Trophoblast cell (in vitro differentiated cells and primary cell): Measurements from ENCODE around the gene FOCAD.

ENCODE experiments used
- DNase-seq, 2 donors: peaks; one replicate each; pipeline ENCODE4 v3.0.0-alpha.2; 2016
- H2AFZ ChIP-seq: 2 replicates; pipeline ENCODE4 v1.6.1; 2013; ENCODE audit warnings: low read length, moderate library complexity, mild to moderate bottlenecking; ENCODE audit not compliant: insufficient read depth, poor library complexity
- H2AK5ac ChIP-seq: 2 replicates; pipeline ENCODE4 v1.6.1; 2013; ENCODE audit warnings: mild to moderate bottlenecking, low read length
- H2BK120ac ChIP-seq: 2 replicates; pipeline ENCODE4 v1.6.1; 2013; ENCODE audit warnings: low read length, mild to moderate bottlenecking, moderate library complexity; ENCODE audit not compliant: insufficient read depth, poor library complexity
- H2BK12ac ChIP-seq: 2 replicates; pipeline ENCODE4 v1.6.1; 2013; ENCODE audit warnings: mild to moderate bottlenecking, low read length, moderate library complexity
- H2BK5ac ChIP-seq: 2 replicates; pipeline ENCODE4 v1.6.1; 2013; ENCODE audit warnings: low read length, low read depth, moderate library complexity, mild to moderate bottlenecking; ENCODE audit not compliant: poor library complexity
- H3K14ac ChIP-seq: 2 replicates; pipeline ENCODE4 v1.6.1; 2013; ENCODE audit warnings: mild to moderate bottlenecking, low read length
- H3K18ac ChIP-seq: 2 replicates; pipeline ENCODE4 v1.6.1; 2013; ENCODE audit warnings: mild to moderate bottlenecking, low read length
- H3K23ac ChIP-seq: 2 replicates; pipeline ENCODE4 v1.6.1; 2013; ENCODE audit warnings: low read length
- H3K27ac ChIP-seq: 2 replicates; pipeline ENCODE4 v1.5.1; 2013; ENCODE audit warnings: low read depth, mild to moderate bottlenecking, inconsistent platforms, low read length, moderate library complexity
- H3K27me3 ChIP-seq: 2 replicates; pipeline ENCODE4 v1.6.1; 2013; ENCODE audit warnings: inconsistent platforms, mild to moderate bottlenecking, low read length, moderate library complexity; ENCODE audit not compliant: insufficient read depth
- H3K36me3 ChIP-seq, 2 experiments: 1 replicate in 1 of 2; 2 replicates in 1 of 2; pipeline ENCODE4 v1.6.1; 2013; ENCODE audit warnings: low read length in 2 of 2, mild to moderate bottlenecking in 2 of 2, moderate library complexity in 1 of 2; ENCODE audit not compliant: insufficient read depth in 2 of 2, control insufficient read depth in 1 of 2
- H3K4ac ChIP-seq: 2 replicates; pipeline ENCODE4 v1.6.1; 2013; ENCODE audit warnings: low read depth, mild to moderate bottlenecking, low read length, moderate library complexity
- H3K4me1 ChIP-seq, 2 experiments: 1 replicate in 1 of 2; 2 replicates in 1 of 2; pipeline ENCODE4 v1.6.1; 2013; ENCODE audit warnings: low read length in 2 of 2, mild to moderate bottlenecking in 2 of 2, moderate library complexity in 1 of 2; ENCODE audit not compliant: insufficient read depth in 2 of 2, control insufficient read depth in 1 of 2
- H3K4me2 ChIP-seq: 2 replicates; pipeline ENCODE4 v1.6.1; 2013; ENCODE audit warnings: inconsistent platforms, mild to moderate bottlenecking, low read length, moderate library complexity
- H3K4me3 ChIP-seq: 2 replicates; pipeline ENCODE4 v1.5.1; 2013; ENCODE audit warnings: mild to moderate bottlenecking, low read depth, low read length, inconsistent platforms
- H3K79me1 ChIP-seq: one replicate; pipeline ENCODE4 v1.6.1; 2013; ENCODE audit warnings: low read length
- H3K79me2 ChIP-seq: 2 replicates; pipeline ENCODE4 v1.6.1; 2013; ENCODE audit warnings: low read length, mild to moderate bottlenecking; ENCODE audit not compliant: control insufficient read depth, insufficient read depth, poor library complexity
- H3K9ac ChIP-seq: 2 replicates; pipeline ENCODE4 v1.6.1; 2013; ENCODE audit warnings: mild to moderate bottlenecking, low read length
- H3K9me3 ChIP-seq: 2 replicates; pipeline ENCODE4 v1.6.1; 2013; ENCODE audit warnings: low read depth, mild to moderate bottlenecking, control low read depth, inconsistent platforms, low read length; ENCODE audit not compliant: insufficient read depth
- H4K12ac ChIP-seq: 2 replicates; pipeline ENCODE4 v1.6.1; 2013; ENCODE audit warnings: low read depth, mild to moderate bottlenecking, low read length, moderate library complexity
- H4K8ac ChIP-seq: 2 replicates; pipeline ENCODE4 v1.6.1; 2013; ENCODE audit warnings: low read depth, mild to moderate bottlenecking, low read length, moderate library complexity
- H4K91ac ChIP-seq: one replicate; pipeline ENCODE4 v1.6.1; 2013; ENCODE audit warnings: low read depth, mild to moderate bottlenecking, low read length, moderate library complexity
- WGBS: extraction: QIAGEN DNeasy Blood & Tissue Kit; methylation state at CpG from one replicate; pipeline ENCODE4 v1.1.7; 2013; ENCODE audit warnings: missing lambda C conversion rate; ENCODE audit not compliant: insufficient read length, insufficient coverage; ENCODE audit errors: extremely low coverage; 5-methylcytosine and 5-hydroxymethylcytosine counted together

FOCAD gene

DNA sequence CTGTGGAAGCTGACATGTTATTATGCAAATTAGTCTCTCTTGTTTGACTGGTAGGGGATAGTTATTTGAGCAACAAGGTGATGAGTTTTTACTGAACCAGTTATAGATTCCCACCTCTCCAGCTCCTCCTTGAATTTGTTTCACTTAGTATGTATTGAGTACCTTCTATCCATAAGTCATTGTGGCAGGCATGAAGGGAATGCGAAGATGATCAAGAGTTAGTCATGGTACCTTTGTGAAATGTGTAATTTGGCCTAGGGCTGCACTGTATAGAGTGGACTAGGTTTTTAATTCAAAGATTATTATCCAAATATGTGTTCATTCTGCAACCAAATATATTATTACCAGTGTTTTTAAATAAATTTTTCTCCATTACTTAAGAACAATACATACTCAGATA, 237.3 kb downstream of the FOCAD start:
- Histone ChIP-seq H2AK5ac (no peak overlapping the region), H2BK120ac (no peak overlapping the region), H4K91ac (no peak overlapping the region), H4K8ac (no peak overlapping the region), H3K14ac (no peak overlapping the region), H2AFZ (no peak overlapping the region), H3K4ac (no peak overlapping the region), H4K12ac (no peak overlapping the region), H3K36me3 (peaks cover 3% of the 10 kb centered on the region in 2 experiments), H3K9me3 (no peaks in the 10 kb centered on the region), H3K27me3 (no peaks in the 10 kb centered on the region), H3K23ac (no peak overlapping the region), H2BK12ac (no peak overlapping the region), H2BK5ac (no peak overlapping the region), H3K9ac (no peak overlapping the region), H3K18ac (no peak overlapping the region), H3K79me1 (no peaks in the 10 kb centered on the region), H3K4me1 (no peaks in the 10 kb centered on the region), H3K4me2 (no peak overlapping the region), H3K27ac (no peak overlapping the region), H3K4me3 (no peak overlapping the region), H3K79me2 (no peaks in the 10 kb centered on the region)
- DNase-seq: peak in 1 of 2 donors; percentile 43
- WGBS: no CpG with 5 or more reads among the region's 1 CpG

DNA sequence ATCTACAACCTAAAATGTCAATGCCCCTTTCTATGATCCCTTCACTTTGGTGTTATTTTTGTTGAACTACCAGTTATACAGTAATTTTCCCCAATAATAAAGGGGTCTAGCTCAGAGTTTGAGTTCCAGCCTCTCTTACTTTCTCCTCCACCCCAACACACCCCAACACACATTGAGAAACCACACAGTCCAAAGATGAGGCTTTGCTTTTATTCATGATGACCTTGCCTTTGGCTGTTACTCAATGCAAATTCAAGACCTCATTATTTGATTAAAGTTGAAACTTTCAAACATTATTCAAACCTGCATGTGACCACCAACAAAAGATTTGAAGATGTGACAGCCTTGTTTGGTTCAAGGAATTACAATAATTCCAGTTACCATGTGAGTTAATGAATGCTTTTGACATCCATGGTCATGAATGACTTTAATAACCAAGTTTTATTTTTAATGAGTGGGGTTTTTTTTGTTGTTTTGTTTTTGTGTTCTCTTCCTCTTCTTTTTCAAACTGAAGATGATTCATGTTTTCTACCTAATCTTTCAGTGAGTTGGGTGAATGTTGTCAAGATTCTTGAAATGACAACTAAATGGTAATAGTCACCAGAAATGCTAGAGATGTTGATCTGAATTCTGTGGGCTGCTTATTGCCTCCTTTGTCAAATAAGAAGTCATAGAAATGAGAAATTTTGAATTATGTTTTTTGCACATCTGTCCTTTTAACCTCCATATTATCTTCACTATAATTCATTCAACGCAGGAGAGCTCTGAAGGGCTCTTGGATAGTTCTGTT, 241.4 kb downstream of the FOCAD start:
- no peak overlapping the region for H3K4me2 ChIP-seq
- H2AFZ ChIP-seq: no peak overlapping the region
- H2BK5ac ChIP-seq: no peak overlapping the region
- H3K9me3 ChIP-seq: no peaks in the 10 kb centered on the region
- H3K27ac ChIP-seq: no peak overlapping the region
- H3K4me3 ChIP-seq: no peak overlapping the region
- peaks cover 4 to 5% of the 10 kb centered on the region in 2 experiments for H3K36me3 ChIP-seq
- H3K4ac ChIP-seq: no peak overlapping the region
- no peaks in the 10 kb centered on the region for H3K4me1 ChIP-seq
- no peak overlapping the region for H3K9ac ChIP-seq
- no peak overlapping the region for H4K12ac ChIP-seq
- no peak for DNase-seq
- H3K23ac ChIP-seq: no peak overlapping the region
- H4K8ac ChIP-seq: no peak overlapping the region
- H2BK12ac ChIP-seq: no peak overlapping the region
- no peaks in the 10 kb centered on the region for H3K79me1 ChIP-seq
- no peak overlapping the region for H3K18ac ChIP-seq
- H2AK5ac ChIP-seq: no peak overlapping the region
- H3K14ac ChIP-seq: no peak overlapping the region
- no peaks in the 10 kb centered on the region for H3K27me3 ChIP-seq
- H4K91ac ChIP-seq: no peak overlapping the region
- WGBS: no CpG with 5 or more reads among the region's 1 CpG
- no peaks in the 10 kb centered on the region for H3K79me2 ChIP-seq
- no peak overlapping the region for H2BK120ac ChIP-seq

DNA sequence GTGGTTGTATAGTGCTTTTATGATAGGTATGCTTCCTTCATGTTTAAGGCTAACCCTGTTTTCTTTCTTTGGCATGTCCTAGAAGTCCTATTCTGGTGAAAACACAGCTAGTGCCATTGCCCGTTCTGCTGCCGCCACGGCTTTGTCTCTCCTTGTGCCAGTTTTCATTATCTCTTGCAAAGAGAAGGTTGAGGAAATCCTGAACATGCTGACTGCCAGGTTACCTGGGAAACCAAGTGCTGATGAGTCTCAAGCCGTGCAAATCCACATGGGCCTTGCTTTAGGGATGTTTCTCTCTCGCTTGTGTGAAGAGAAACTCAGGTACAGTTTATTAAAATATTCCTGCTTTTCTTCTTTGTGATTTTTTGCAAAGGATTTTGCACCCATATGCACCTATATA, 245.2 kb downstream of the FOCAD start:
- Histone ChIP-seq H4K12ac (no peak overlapping the region), H3K23ac (no peak overlapping the region), H3K14ac (no peak overlapping the region), H3K4me3 (no peak overlapping the region), H2BK12ac (no peak overlapping the region), H4K8ac (no peak overlapping the region), H3K9me3 (no peaks in the 10 kb centered on the region), H3K4me1 (no peaks in the 10 kb centered on the region), H3K18ac (no peak overlapping the region), H2BK120ac (no peak overlapping the region), H3K79me1 (no peaks in the 10 kb centered on the region), H3K9ac (no peak overlapping the region), H3K36me3 (peaks cover 5% of the 10 kb centered on the region in 2 experiments), H2AK5ac (no peak overlapping the region), H3K4ac (no peak overlapping the region), H3K4me2 (no peak overlapping the region), H3K27me3 (no peaks in the 10 kb centered on the region), H2BK5ac (no peak overlapping the region), H2AFZ (no peak overlapping the region), H3K79me2 (no peaks in the 10 kb centered on the region), H3K27ac (no peak overlapping the region), H4K91ac (no peak overlapping the region)
- no peak for DNase-seq
- WGBS: no CpG with 5 or more reads among the region's 5 CpGs

- Histone ChIP-seq H2BK5ac (no peak overlapping the region), H3K9me3 (no peaks in the 10 kb centered on the region), H3K27ac (no peak overlapping the region), H3K79me1 (no peaks in the 10 kb centered on the region), H3K79me2 (no peaks in the 10 kb centered on the region), H3K4me1 (no peaks in the 10 kb centered on the region), H3K18ac (no peak overlapping the region), H3K4ac (no peak overlapping the region), H3K14ac (no peak overlapping the region), H4K8ac (no peak overlapping the region), H3K27me3 (no peaks in the 10 kb centered on the region), H4K91ac (no peak overlapping the region), H3K36me3 (peaks cover 4 to 5% of the 10 kb centered on the region in 2 experiments), H3K4me2 (no peak overlapping the region), H3K4me3 (no peak overlapping the region), H2AK5ac (no peak overlapping the region), H2AFZ (no peak overlapping the region), H3K9ac (no peak overlapping the region), H2BK12ac (no peak overlapping the region), H3K23ac (no peak overlapping the region), H2BK120ac (no peak overlapping the region), H4K12ac (no peak overlapping the region)
- DNase-seq: no peak
- no CpG with 5 or more reads among the region's 1 CpG for WGBS
These were observed 246.8 kb downstream of the FOCAD start for GRCh38 chr9:20930836-20931235.
